ENCODE results near the gene ARPC1A.
"Not testable (repeated sequence)": the region's sequence is repeated elsewhere in the genome, so short reads cannot be mapped to it uniquely, and the experiment has no call there.

The ARPC1A gene

GRCh38 chr7:99324559-99324958 is 1.1 kb upstream of the ARPC1A start:
- Histone ChIP-seq H3K27ac (ENCODE audit: low read depth, low read length) (no peak overlapping the region), H3K9ac (ENCODE audit: low read depth, low read length) (peak overlapping the region; percentile 86), H3K9me3 (ENCODE audit: insufficient read depth, low read depth, low read length) (no peaks in the 10 kb centered on the region), H3K27me3 (ENCODE audit: insufficient read depth, low read length) (no peaks in the 10 kb centered on the region), H3K4me1 (ENCODE audit: insufficient read depth, low read length) (peaks cover 7% of the 10 kb centered on the region; the same call in 1 of the 2 replicates), H3K4me3 (ENCODE audit: low read length) (peak overlapping the region; percentile 81), H3K36me3 (ENCODE audit: insufficient read depth, low read length) (no peaks in the 10 kb centered on the region)
- WGBS, result 93% methylated on average over 14 of the region's 14 CpGs

- no peaks in the 10 kb centered on the region for H3K27me3 ChIP-seq (ENCODE audit: insufficient read depth, low read length)
- peak overlapping the region; percentile 81 for H3K4me3 ChIP-seq (ENCODE audit: low read length)
- peaks cover 7% of the 10 kb centered on the region; the same call in 1 of the 2 replicates for H3K4me1 ChIP-seq (ENCODE audit: insufficient read depth, low read length)
- H3K9ac ChIP-seq (ENCODE audit: low read depth, low read length), result peak overlapping the region; percentile 86
- H3K36me3 ChIP-seq (ENCODE audit: insufficient read depth, low read length), result no peaks in the 10 kb centered on the region
- peak overlapping the region; percentile 75 for H3K27ac ChIP-seq (ENCODE audit: low read depth, low read length)
- no peaks in the 10 kb centered on the region for H3K9me3 ChIP-seq (ENCODE audit: insufficient read depth, low read depth, low read length)
- WGBS, result 35% methylated on average over 14 of the region's 14 CpGs
Observed at GRCh38 chr7:99325001-99325493, 651 bp upstream of the ARPC1A start.

DNA sequence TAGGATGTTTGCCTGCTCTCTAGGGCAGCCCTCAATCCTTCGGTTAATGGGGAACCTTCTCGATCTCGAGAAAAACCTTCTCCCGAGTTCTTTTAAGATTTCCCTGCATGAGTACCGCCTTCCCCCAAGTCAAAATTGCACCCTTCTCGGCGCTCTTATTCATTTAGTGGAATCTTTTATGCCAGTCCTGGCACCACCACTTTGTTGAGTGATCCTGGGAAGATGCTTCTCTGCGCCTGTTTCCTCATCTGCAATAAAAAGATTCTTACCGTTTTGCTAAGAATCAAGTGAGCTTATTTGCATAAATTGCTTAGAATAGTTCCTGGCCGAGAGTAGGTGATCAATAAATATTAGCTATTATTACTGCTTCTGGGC is 697 bp downstream of the ARPC1A start:
- Histone ChIP-seq H3K9me3 (ENCODE audit: insufficient read depth, low read depth, low read length) (no peaks in the 10 kb centered on the region), H3K9ac (ENCODE audit: low read depth, low read length) (peak overlapping the region; percentile 86), H3K36me3 (ENCODE audit: insufficient read depth, low read length) (no peaks in the 10 kb centered on the region), H3K27me3 (ENCODE audit: insufficient read depth, low read length) (no peaks in the 10 kb centered on the region), H3K4me3 (ENCODE audit: low read length) (peak overlapping the region; percentile 81), H3K4me1 (ENCODE audit: insufficient read depth, low read length) (no peaks in the 10 kb centered on the region), H3K27ac (ENCODE audit: low read depth, low read length) (no peak overlapping the region; the same call in 1 of the 2 replicates)
- WGBS, result 7% methylated on average over 10 of the region's 10 CpGs

DNA sequence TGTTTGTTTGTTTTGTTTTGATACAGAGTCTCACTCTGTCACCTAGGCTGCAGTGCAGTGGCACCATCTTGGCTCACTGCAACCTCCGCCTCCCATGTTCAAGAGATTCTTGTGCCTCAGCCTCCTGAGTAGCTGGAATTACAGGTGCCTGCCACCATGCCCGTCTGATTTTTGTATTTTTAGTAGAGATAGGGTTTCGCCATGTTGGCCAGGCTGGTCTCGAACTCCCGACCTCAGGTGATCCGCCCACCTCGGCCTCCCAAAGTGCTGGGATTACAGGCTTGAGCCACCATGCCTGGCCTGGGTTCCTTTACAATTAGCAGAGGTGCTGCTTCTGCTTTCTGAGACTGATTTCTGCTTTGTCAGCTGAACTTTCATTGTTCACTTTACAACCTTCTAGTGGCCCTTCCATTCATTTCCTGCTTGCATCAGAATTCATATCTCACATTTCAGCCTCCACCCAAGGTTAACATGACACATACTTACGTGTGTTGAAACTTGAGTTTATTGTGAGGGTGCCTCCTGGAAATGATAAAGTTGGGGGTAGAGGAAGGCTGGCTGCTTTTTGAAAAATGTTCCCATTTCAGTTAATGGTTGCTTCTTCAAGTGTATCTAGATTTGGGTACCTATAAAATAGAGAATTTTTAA is 4.7 kb downstream of the ARPC1A start:
- not testable (repeated sequence) for H3K27ac ChIP-seq (ENCODE audit: low read depth, low read length); H3K4me1 ChIP-seq (ENCODE audit: insufficient read depth, low read length); H3K9me3 ChIP-seq (ENCODE audit: insufficient read depth, low read depth, low read length); H3K4me3 ChIP-seq (ENCODE audit: low read length); H3K9ac ChIP-seq (ENCODE audit: low read depth, low read length); H3K27me3 ChIP-seq (ENCODE audit: insufficient read depth, low read length)
- 86% methylated on average over 8 of the region's 8 CpGs for WGBS
- H3K36me3 ChIP-seq (ENCODE audit: insufficient read depth, low read length), result peaks cover 18% of the 10 kb centered on the region

DNA sequence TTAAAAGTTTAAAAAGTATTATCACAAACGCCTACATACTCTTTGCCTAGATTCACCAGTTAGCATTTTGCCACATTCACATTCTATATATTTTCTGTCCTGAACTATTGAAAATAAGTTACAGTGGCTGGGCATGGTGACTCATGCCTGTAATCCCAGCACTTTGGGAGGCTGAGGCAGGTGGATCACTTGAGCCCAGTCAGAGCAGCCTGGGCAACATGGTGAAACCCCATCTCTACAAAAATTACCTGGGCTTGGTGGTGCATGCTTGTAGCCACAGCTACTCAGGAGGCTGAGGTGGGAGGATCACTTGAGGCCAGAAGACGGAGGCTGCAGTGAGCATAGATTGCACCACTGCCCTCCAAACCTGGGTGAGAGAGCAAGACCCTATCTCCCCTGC is 5.3 kb downstream of the ARPC1A start:
- H3K27ac ChIP-seq (ENCODE audit: low read depth, low read length), result no peak overlapping the region
- H3K4me1 ChIP-seq (ENCODE audit: insufficient read depth, low read length), result no peaks in the 10 kb centered on the region
- no peak overlapping the region for H3K4me3 ChIP-seq (ENCODE audit: low read length)
- H3K9me3 ChIP-seq (ENCODE audit: insufficient read depth, low read depth, low read length), result no peaks in the 10 kb centered on the region
- H3K9ac ChIP-seq (ENCODE audit: low read depth, low read length), result no peak overlapping the region
- no peaks in the 10 kb centered on the region for H3K27me3 ChIP-seq (ENCODE audit: insufficient read depth, low read length)
- WGBS, result 100% methylated on average over 1 of the region's 2 CpGs
- peaks cover 21% of the 10 kb centered on the region for H3K36me3 ChIP-seq (ENCODE audit: insufficient read depth, low read length)

DNA sequence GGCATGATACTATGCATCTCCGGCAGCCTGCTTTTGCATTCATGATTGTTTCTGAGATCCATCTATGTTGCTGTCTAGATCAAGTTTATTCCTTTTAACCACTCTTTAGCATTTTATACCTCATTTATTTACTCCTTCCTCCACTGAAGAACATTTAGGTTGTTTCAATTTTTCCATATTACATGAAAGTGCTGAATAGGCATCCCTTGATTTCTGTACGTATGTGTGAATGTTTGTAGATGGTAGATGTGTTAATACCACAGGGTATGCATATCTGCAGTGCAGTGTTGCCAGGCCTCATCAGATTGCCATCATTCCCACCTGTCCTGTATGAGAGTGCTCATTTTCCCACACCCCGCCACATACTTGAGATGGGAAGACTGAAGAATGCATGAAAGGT is 13.9 kb downstream of the ARPC1A start:
- Histone ChIP-seq H3K27me3 (ENCODE audit: insufficient read depth, low read length) (no peaks in the 10 kb centered on the region), H3K9ac (ENCODE audit: low read depth, low read length) (no peak overlapping the region), H3K9me3 (ENCODE audit: insufficient read depth, low read depth, low read length) (no peaks in the 10 kb centered on the region), H3K4me3 (ENCODE audit: low read length) (no peak overlapping the region), H3K27ac (ENCODE audit: low read depth, low read length) (no peak overlapping the region), H3K36me3 (ENCODE audit: insufficient read depth, low read length) (peaks cover 78% of the 10 kb centered on the region), H3K4me1 (ENCODE audit: insufficient read depth, low read length) (no peaks in the 10 kb centered on the region)
- WGBS, result 95% methylated on average over 3 of the region's 3 CpGs

DNA sequence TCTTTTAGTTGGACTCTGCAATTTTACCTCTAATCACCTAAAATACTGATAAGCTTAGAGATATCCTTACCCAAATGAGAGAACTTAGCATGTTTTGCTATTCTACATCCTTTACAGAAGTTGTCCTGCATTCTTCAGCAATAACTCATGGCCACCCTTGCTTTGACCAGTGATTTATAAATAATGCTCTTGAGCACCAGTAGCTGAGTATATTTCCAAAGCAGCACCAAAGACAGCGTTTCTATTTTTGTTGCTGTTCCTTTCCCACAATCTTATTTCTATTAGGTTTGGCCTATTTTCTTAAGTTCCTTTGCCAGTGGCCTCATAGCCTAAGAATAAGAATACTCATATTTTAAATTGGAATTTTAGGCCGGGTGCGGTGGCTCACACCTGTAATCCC is 15.0 kb downstream of the ARPC1A start:
- no peak overlapping the region for H3K9ac ChIP-seq (ENCODE audit: low read depth, low read length)
- H3K36me3 ChIP-seq (ENCODE audit: insufficient read depth, low read length), result peaks cover 81% of the 10 kb centered on the region
- H3K4me1 ChIP-seq (ENCODE audit: insufficient read depth, low read length), result no peaks in the 10 kb centered on the region
- H3K27ac ChIP-seq (ENCODE audit: low read depth, low read length), result no peak overlapping the region
- H3K27me3 ChIP-seq (ENCODE audit: insufficient read depth, low read length), result no peaks in the 10 kb centered on the region
- WGBS, result 98% methylated on average over 3 of the region's 3 CpGs
- H3K9me3 ChIP-seq (ENCODE audit: insufficient read depth, low read depth, low read length), result no peaks in the 10 kb centered on the region
- H3K4me3 ChIP-seq (ENCODE audit: low read length), result no peak overlapping the region

GRCh38 chr7:99344061-99344647 is 18.5 kb downstream of the ARPC1A start:
- Histone ChIP-seq H3K9ac (ENCODE audit: low read depth, low read length) (no peak overlapping the region), H3K4me3 (ENCODE audit: low read length) (no peak overlapping the region), H3K36me3 (ENCODE audit: insufficient read depth, low read length) (peaks cover 82% of the 10 kb centered on the region), H3K4me1 (ENCODE audit: insufficient read depth, low read length) (no peaks in the 10 kb centered on the region), H3K27ac (ENCODE audit: low read depth, low read length) (no peak overlapping the region), H3K9me3 (ENCODE audit: insufficient read depth, low read depth, low read length) (no peaks in the 10 kb centered on the region), H3K27me3 (ENCODE audit: insufficient read depth, low read length) (no peaks in the 10 kb centered on the region)
- WGBS, result 94% methylated on average over 13 of the region's 13 CpGs

GRCh38 chr7:99350641-99351040 is 24.9 kb downstream of the ARPC1A start:
- not testable (repeated sequence) for H3K4me1 ChIP-seq (ENCODE audit: insufficient read depth, low read length); H3K9me3 ChIP-seq (ENCODE audit: insufficient read depth, low read depth, low read length); H3K27me3 ChIP-seq (ENCODE audit: insufficient read depth, low read length); H3K9ac ChIP-seq (ENCODE audit: low read depth, low read length); H3K4me3 ChIP-seq (ENCODE audit: low read length); H3K27ac ChIP-seq (ENCODE audit: low read depth, low read length)
- WGBS, result 99% methylated on average over 3 of the region's 3 CpGs
- H3K36me3 ChIP-seq (ENCODE audit: insufficient read depth, low read length), result peaks cover 69% of the 10 kb centered on the region

DNA sequence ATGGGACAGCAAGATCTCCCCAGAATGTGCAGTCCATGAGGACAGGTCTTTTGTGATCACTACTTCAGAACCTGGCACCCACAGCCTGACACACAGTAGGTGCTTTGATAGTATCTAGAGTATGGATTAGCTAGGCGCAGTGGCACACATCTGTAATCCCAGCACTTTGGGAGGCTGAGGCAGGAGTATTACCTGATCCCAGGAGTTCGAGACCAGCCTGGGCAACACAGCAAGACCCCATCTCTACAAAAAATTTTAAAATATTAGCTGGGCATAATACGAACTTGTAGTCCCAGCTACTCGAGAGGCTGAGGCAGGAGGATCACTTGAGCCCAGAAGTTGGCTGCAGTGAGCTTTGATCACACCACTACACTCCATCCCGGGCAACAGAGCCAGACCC is 26.5 kb downstream of the ARPC1A start:
- Histone ChIP-seq H3K27me3 (ENCODE audit: insufficient read depth, low read length) (no peaks in the 10 kb centered on the region), H3K27ac (ENCODE audit: low read depth, low read length) (no peak overlapping the region), H3K4me1 (ENCODE audit: insufficient read depth, low read length) (no peaks in the 10 kb centered on the region), H3K4me3 (ENCODE audit: low read length) (no peak overlapping the region), H3K9ac (ENCODE audit: low read depth, low read length) (no peak overlapping the region), H3K9me3 (ENCODE audit: insufficient read depth, low read depth, low read length) (no peaks in the 10 kb centered on the region), H3K36me3 (ENCODE audit: insufficient read depth, low read length) (peaks cover 66% of the 10 kb centered on the region)
- WGBS, result 95% methylated on average over 5 of the region's 5 CpGs

DNA sequence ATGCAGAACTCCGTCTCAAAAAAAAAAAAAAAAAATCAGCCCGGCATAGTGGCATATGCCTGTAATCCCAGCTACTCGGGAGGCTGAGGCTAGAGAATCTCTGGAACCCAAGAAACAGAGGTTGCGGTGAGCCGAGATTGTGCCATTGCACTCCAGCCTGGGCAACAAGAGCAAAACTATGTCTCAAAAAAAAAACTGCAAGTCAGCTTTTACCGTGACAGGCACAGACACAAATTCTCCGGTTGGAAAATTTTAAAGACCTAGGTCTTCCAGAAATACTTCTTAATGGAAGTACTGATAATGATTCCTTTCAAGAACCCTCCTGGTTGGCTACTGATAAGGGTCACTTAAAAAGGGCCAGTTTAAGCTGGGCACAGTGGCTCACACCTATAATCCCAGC is 29.4 kb downstream of the ARPC1A start:
- 94% methylated on average over 7 of the region's 7 CpGs for WGBS

More for the DNA sequence above, 29.4 kb downstream of the ARPC1A start:
- no peaks in the 10 kb centered on the region for H3K4me1 ChIP-seq (ENCODE audit: insufficient read depth, low read length)
- H3K27me3 ChIP-seq (ENCODE audit: insufficient read depth, low read length), result no peaks in the 10 kb centered on the region
- no peaks in the 10 kb centered on the region for H3K9me3 ChIP-seq (ENCODE audit: insufficient read depth, low read depth, low read length)
- peaks cover 68% of the 10 kb centered on the region for H3K36me3 ChIP-seq (ENCODE audit: insufficient read depth, low read length)
- H3K27ac ChIP-seq (ENCODE audit: low read depth, low read length), result no peak overlapping the region
- no peak overlapping the region for H3K9ac ChIP-seq (ENCODE audit: low read depth, low read length)
- H3K4me3 ChIP-seq (ENCODE audit: low read length), result no peak overlapping the region

Data from HUES64 (cell line).